ENCODE data around the gene SLC2A9.

- TF ChIP-seq CTCF (IDR thresholded peaks at IDR 0.05) = no peak
- no peak for TF ChIP-seq POLR2A (IDR thresholded peaks at IDR 0.05)
These were observed 122.5 kb downstream of the SLC2A9 start for GRCh38 chr4:9898596-9899305.
